ENCODE results near the gene NSG1. TPM values are rescaled to one million over a fixed set of nuclear protein-coding genes. Genes with fewer than 3 reads are reported as not detected.

Gene NSG1
- total RNA-seq, 8 experiments from 2014 or later = 1.5 to 200 (median 163) TPM

- peak overlapping the region in 1 of 2 donors; percentile 57 for H3K27ac ChIP-seq
- ATAC-seq (replicated peaks in 6 of 8) = peak in 4 of 8 experiments; percentile 11 to 41 (median 32)
- in situ Hi-C loops (cut with MboI; ENCODE audit: low pct_unique_long_range_greater_than_20kb in 2 of 9, low sequenced_read_pairs in 9 of 9, unreplicated experiment in 9 of 9) = no loop called here
- peaks cover 18 to 39% of the 10 kb centered on the region in 2 donors for H3K4me1 ChIP-seq (replicated peaks in 1 of 2)
- H3K4me3 ChIP-seq = no peak overlapping the region
- WGBS, 10 experiments = 0 to 100% (median 71%) methylated on average over 1 to 10 of the region's 26 CpGs; no CpG with 5 or more reads in 2 of the 10 experiments
These were observed 30.5 kb upstream of the NSG1 start for GRCh38 chr4:4356106-4357041.

DNA sequence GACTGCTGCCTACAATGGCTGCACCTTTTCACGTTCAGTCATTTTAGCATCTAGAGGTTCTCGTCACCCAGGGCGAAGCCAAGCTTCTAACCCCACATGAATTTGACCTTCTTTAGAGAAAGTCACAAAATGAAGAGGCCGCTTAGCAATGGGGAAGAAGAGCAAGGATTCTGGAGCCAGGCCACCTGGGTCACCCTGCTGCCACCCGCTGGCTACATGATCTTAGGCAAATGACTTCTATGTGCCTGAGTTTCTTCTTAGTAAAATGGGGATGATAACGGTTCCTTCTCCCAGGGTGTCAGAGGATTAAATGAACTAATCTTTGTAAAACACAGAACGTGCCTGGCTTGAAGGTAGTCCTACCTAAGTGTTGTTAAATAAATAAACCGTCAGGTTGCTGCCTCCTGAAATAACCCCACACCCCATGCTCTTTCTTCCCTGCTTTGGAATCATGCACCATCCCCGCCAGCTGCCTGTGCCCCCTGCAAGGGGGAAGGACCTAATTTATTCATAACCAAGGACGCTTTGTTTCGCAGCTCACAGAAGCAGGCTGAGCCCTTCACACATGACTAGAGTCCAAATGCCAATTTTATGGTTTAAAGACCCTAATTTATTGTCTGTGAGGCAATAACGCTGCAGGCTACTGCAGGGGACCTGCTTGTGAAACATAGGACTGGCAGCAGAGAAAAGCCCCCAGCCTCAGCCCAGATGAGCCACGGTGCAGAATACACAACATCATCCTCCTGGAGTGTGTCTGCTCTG lies 28.6 kb upstream of the NSG1 start:
- 14 to 83% (median 55%) methylated on average over 1 to 12 of the region's 13 CpGs; no CpG with 5 or more reads in 1 of the 10 experiments for WGBS, 10 experiments
- ATAC-seq (replicated peaks in 6 of 8) = peak in 5 of 8 experiments; percentile 78 to 93 (median 85)
- Histone ChIP-seq H3K4me1 (replicated peaks in 1 of 2) (peaks cover 18 to 39% of the 10 kb centered on the region in 2 donors), H3K4me3 (no peak overlapping the region), H3K27ac (peak overlapping the region; percentile 23 to 49)
- in situ Hi-C loops (cut with MboI; ENCODE audit: low pct_unique_long_range_greater_than_20kb in 2 of 9, low sequenced_read_pairs in 9 of 9, unreplicated experiment in 9 of 9) = no loop called here

GRCh38 chr4:4361883-4362282 lies 25.0 kb upstream of the NSG1 start:
- Histone ChIP-seq H3K4me3 (no peak overlapping the region), H3K27ac (no peak overlapping the region), H3K4me1 (replicated peaks in 1 of 2) (peaks cover 10 to 25% of the 10 kb centered on the region in 2 donors)
- ATAC-seq (replicated peaks in 6 of 8) = no peak
- in situ Hi-C loops (cut with MboI; ENCODE audit: low pct_unique_long_range_greater_than_20kb in 2 of 9, low sequenced_read_pairs in 9 of 9, unreplicated experiment in 9 of 9) = no loop called here
- WGBS, 10 experiments = 58 to 87% (median 81%) methylated on average over 1 to 5 of the region's 8 CpGs; no CpG with 5 or more reads in 5 of the 10 experiments

- no peak for ATAC-seq (replicated peaks in 6 of 8)
- Histone ChIP-seq H3K4me3 (no peak overlapping the region), H3K27ac (no peak overlapping the region), H3K4me1 (replicated peaks in 1 of 2) (peaks cover 7 to 22% of the 10 kb centered on the region in 2 donors)
- in situ Hi-C loops (cut with MboI; ENCODE audit: low pct_unique_long_range_greater_than_20kb in 2 of 9, low sequenced_read_pairs in 9 of 9, unreplicated experiment in 9 of 9) = no loop called here
- WGBS, 10 experiments = 39 to 89% (median 60%) methylated on average over 1 to 5 of the region's 16 CpGs; no CpG with 5 or more reads in 3 of the 10 experiments
These were observed 23.8 kb upstream of the NSG1 start for GRCh38 chr4:4362991-4363697.

GRCh38 chr4:4364061-4364460 lies 22.8 kb upstream of the NSG1 start:
- 8 to 92% (median 63%) methylated on average over 1 to 3 of the region's 3 CpGs; no CpG with 5 or more reads in 2 of the 10 experiments for WGBS, 10 experiments

DNA sequence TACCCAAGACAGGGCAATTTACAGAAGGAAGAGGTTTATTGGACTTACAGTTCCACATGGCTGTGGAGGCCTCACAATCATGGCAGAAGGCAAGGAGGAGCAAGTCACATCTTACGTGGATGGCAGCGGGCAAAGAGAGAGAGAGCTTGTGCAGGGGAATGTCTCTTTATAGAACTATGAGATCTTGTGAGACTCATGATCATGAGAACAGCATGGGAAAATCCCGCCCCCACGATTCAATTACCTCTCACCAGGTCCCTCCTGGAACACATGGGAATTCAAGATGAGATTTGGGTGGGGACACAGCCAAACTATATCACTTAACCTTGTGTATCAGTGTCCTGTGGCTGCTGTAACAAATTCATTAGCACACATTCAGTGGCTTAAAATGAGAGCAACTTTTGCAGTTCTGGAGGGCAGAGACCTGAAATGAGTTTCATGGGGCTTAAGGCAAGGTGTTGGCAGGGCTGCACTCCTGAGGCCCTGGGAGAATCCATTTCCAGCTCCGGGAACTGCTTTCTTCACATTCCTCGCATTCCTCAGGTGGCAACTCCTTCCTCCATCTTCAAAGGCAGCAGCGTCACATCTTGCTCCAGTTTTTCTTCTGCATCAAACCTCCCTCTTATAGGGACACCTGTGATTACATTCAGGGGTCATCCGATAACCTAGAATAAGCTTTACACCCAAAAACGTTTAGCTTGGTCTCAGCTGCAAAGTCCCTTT lies 22.3 kb upstream of the NSG1 start:
- H3K4me1 ChIP-seq (replicated peaks in 1 of 2) = peaks cover 0 to 9% of the 10 kb centered on the region in 2 donors
- H3K4me3 ChIP-seq = no peak overlapping the region
- 25 to 89% (median 76%) methylated on average over 1 to 7 of the region's 9 CpGs; no CpG with 5 or more reads in 1 of the 10 experiments for WGBS, 10 experiments
- in situ Hi-C loops (cut with MboI; ENCODE audit: low pct_unique_long_range_greater_than_20kb in 2 of 9, low sequenced_read_pairs in 9 of 9, unreplicated experiment in 9 of 9) = no loop called here
- H3K27ac ChIP-seq = no peak overlapping the region
- no peak for ATAC-seq (replicated peaks in 6 of 8)

More at GRCh38 chr4:4364061-4364460, 22.8 kb upstream of the NSG1 start:
- ATAC-seq (replicated peaks in 6 of 8) = no peak
- Histone ChIP-seq H3K27ac (no peak overlapping the region), H3K4me1 (replicated peaks in 1 of 2) (peaks cover 0 to 15% of the 10 kb centered on the region in 2 donors), H3K4me3 (no peak overlapping the region)
- in situ Hi-C loops (cut with MboI; ENCODE audit: low pct_unique_long_range_greater_than_20kb in 2 of 9, low sequenced_read_pairs in 9 of 9, unreplicated experiment in 9 of 9) = no loop called here

GRCh38 chr4:4368809-4369580 lies 17.9 kb upstream of the NSG1 start:
- 40 to 100% (median 76%) methylated on average over 1 to 8 of the region's 11 CpGs; no CpG with 5 or more reads in 1 of the 10 experiments for WGBS, 10 experiments
- Histone ChIP-seq H3K27ac (no peak overlapping the region), H3K4me1 (replicated peaks in 1 of 2) (peaks cover 0 to 9% of the 10 kb centered on the region in 2 donors), H3K4me3 (no peak overlapping the region)
- in situ Hi-C loops (cut with MboI; ENCODE audit: low pct_unique_long_range_greater_than_20kb in 2 of 9, low sequenced_read_pairs in 9 of 9, unreplicated experiment in 9 of 9) = no loop called here
- ATAC-seq (replicated peaks in 6 of 8) = peak in 2 of 8 experiments; percentile 78 to 96

DNA sequence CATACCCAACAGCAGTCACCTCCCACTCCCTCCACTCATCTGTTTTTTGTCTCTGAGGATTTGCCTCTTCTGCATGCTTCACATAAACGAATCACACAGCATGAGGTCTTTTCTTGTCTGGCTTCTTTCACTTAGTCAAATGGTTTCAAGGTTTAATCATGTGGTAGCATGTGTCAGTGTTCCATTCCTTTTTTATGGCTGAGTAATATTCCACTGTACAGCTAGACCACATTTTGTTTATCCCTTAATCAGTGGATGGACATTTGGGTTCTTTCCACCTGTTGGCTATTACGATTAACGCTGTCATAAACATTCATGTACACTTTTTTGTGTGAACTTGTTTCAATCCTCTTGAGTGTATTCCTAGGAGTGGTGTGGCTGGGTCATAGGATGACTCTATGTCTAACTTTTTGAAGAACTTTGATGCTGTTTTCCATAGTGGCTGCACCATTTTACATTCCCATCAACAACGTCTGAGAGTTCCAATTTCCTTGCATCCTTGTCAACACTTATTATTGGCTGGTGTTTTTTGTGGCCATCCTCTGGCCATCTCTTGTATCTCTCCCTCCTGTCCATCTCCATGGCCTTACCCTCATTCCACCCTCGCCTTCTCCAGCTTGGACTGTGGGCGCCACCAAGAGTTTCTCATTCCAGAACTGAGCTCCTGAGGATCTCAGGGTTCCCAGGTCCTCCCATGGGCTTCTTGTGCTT lies 12.4 kb upstream of the NSG1 start:
- H3K4me1 ChIP-seq (replicated peaks in 1 of 2) = peaks cover 14 to 19% of the 10 kb centered on the region in 2 donors
- no peak overlapping the region for H3K4me3 ChIP-seq
- 29 to 87% (median 68%) methylated on average over 2 to 6 of the region's 6 CpGs; no CpG with 5 or more reads in 1 of the 10 experiments for WGBS, 10 experiments
- in situ Hi-C loops (cut with MboI; ENCODE audit: low pct_unique_long_range_greater_than_20kb in 2 of 9, low sequenced_read_pairs in 9 of 9, unreplicated experiment in 9 of 9) = no loop called here
- no peak overlapping the region for H3K27ac ChIP-seq
- ATAC-seq (replicated peaks in 6 of 8) = no peak

GRCh38 chr4:4376074-4376473 lies 10.8 kb upstream of the NSG1 start:
- Histone ChIP-seq H3K27ac (no peak overlapping the region), H3K4me3 (no peak overlapping the region), H3K4me1 (replicated peaks in 1 of 2) (peaks cover 14 to 19% of the 10 kb centered on the region in 2 donors)
- WGBS, 10 experiments = 0 to 90% (median 83%) methylated on average over 1 to 4 of the region's 4 CpGs; no CpG with 5 or more reads in 3 of the 10 experiments
- ATAC-seq (replicated peaks in 6 of 8) = no peak
- in situ Hi-C loops (cut with MboI; ENCODE audit: low pct_unique_long_range_greater_than_20kb in 2 of 9, low sequenced_read_pairs in 9 of 9, unreplicated experiment in 9 of 9) = no loop called here

- Histone ChIP-seq H3K4me3 (no peak overlapping the region), H3K4me1 (replicated peaks in 1 of 2) (peaks cover 14 to 19% of the 10 kb centered on the region in 2 donors), H3K27ac (peak overlapping the region; percentile 55 to 68)
- WGBS, 10 experiments = 29 to 100% (median 65%) methylated on average over 2 to 10 of the region's 12 CpGs; no CpG with 5 or more reads in 3 of the 10 experiments
- in situ Hi-C loops (cut with MboI; ENCODE audit: low pct_unique_long_range_greater_than_20kb in 2 of 9, low sequenced_read_pairs in 9 of 9, unreplicated experiment in 9 of 9) = no loop called here
- peak in 2 of 8 experiments; percentile 4 to 8 for ATAC-seq (replicated peaks in 6 of 8)
These were observed 9.7 kb upstream of the NSG1 start for GRCh38 chr4:4377191-4377590.

All from motor neuron (in vitro differentiated cells).